NCI-H2029 treated with DMSO at 0.1 percent for 48 hours (cell line): ENCODE data around the gene IGSF6.
"Not testable (repeated sequence)": the region's sequence is repeated elsewhere in the genome, so short reads cannot be mapped to it uniquely, and the experiment has no call there.

Experiments
- DNase-seq: peaks from one replicate; lab custom pipeline; 2025; lab: John Stamatoyannopoulos, UW

Gene IGSF6

GRCh38 chr16:21653571-21653970, 1.2 kb upstream of the IGSF6 start:
- DNase-seq: no peak

GRCh38 chr16:21651515-21651914, 893 bp downstream of the IGSF6 start:
- no peak for DNase-seq

GRCh38 chr16:21650521-21650920, 1.9 kb downstream of the IGSF6 start:
- DNase-seq: no peak

GRCh38 chr16:21649826-21650406, 2.5 kb downstream of the IGSF6 start:
- DNase-seq: not testable (repeated sequence)

- DNase-seq: no peak
Measured at GRCh38 chr16:21647562-21648164, 4.7 kb downstream of the IGSF6 start.

- no peak for DNase-seq
Measured at GRCh38 chr16:21646721-21647561, 5.5 kb downstream of the IGSF6 start.

GRCh38 chr16:21646091-21646490, 6.3 kb downstream of the IGSF6 start:
- no peak for DNase-seq

GRCh38 chr16:21645261-21645721, 7.1 kb downstream of the IGSF6 start:
- peak; percentile 20 for DNase-seq

GRCh38 chr16:21644674-21645073, 7.7 kb downstream of the IGSF6 start:
- no peak for DNase-seq

GRCh38 chr16:21643785-21644184, 8.6 kb downstream of the IGSF6 start:
- DNase-seq: no peak

- DNase-seq: no peak
Measured at GRCh38 chr16:21642861-21643260, 9.5 kb downstream of the IGSF6 start.

- DNase-seq: no peak
Measured at GRCh38 chr16:21641916-21642315, 10.5 kb downstream of the IGSF6 start.

- DNase-seq: no peak
Measured at GRCh38 chr16:21639493-21639892, 12.9 kb downstream of the IGSF6 start.

- DNase-seq: no peak
Measured at GRCh38 chr16:21638573-21638975, 13.8 kb downstream of the IGSF6 start.

- DNase-seq: no peak
Measured at GRCh38 chr16:21637032-21637968, 15.1 kb downstream of the IGSF6 start.

GRCh38 chr16:21635694-21636093, 16.7 kb downstream of the IGSF6 start:
- not testable (repeated sequence) for DNase-seq

- no peak for DNase-seq
Measured at GRCh38 chr16:21634216-21634615, 18.2 kb downstream of the IGSF6 start.

- not testable (repeated sequence) for DNase-seq
Measured at GRCh38 chr16:21631951-21632575, 20.3 kb downstream of the IGSF6 start.

- not testable (repeated sequence) for DNase-seq
Measured at GRCh38 chr16:21631376-21631775, 21.0 kb downstream of the IGSF6 start.

- not testable (repeated sequence) for DNase-seq
Measured at GRCh38 chr16:21630866-21631265, 21.5 kb downstream of the IGSF6 start.
